ENCODE results near the gene ZBTB20. TPM values are rescaled to one million over a fixed set of nuclear protein-coding genes. Genes with fewer than 3 reads are reported as not detected.

ZBTB20 gene
- total RNA-seq, 2 donors from 2014 or later: 111 to 189 TPM

GRCh38 chr3:114490829-114491228, 656.3 kb downstream of the ZBTB20 start:
- intact Hi-C loops (cut with DNase I): no loop called here
- H3K4me3 ChIP-seq: no peak overlapping the region
- DNase-seq (ENCODE audit: low spot score): no peak
- TF ChIP-seq POLR2AphosphoS5 (IDR thresholded peaks at IDR 0.05) (no peak), POLR2A (IDR thresholded peaks at IDR 0.05) (no peak), CTCF (IDR thresholded peaks at IDR 0.05) (no peak)
- 97% methylated on average over 1 of the region's 1 CpG for WGBS
- H3K27ac ChIP-seq: no peak overlapping the region
- no peaks in the 10 kb centered on the region for H3K9me3 ChIP-seq
- no peaks in the 10 kb centered on the region for H3K27me3 ChIP-seq (replicated peaks; ENCODE audit: insufficient read depth)
- no peaks in the 10 kb centered on the region for H3K4me1 ChIP-seq (replicated peaks)
- H3K36me3 ChIP-seq: no peaks in the 10 kb centered on the region

- Histone ChIP-seq H3K27ac (no peak overlapping the region), H3K27me3 (replicated peaks; ENCODE audit: insufficient read depth) (no peaks in the 10 kb centered on the region), H3K36me3 (no peaks in the 10 kb centered on the region), H3K4me1 (replicated peaks) (peaks cover 4% of the 10 kb centered on the region), H3K9me3 (no peaks in the 10 kb centered on the region), H3K4me3 (no peak overlapping the region)
- 91% methylated on average over 8 of the region's 8 CpGs for WGBS
- intact Hi-C loops (cut with DNase I): no loop called here
- no peak for DNase-seq (ENCODE audit: low spot score)
- TF ChIP-seq CTCF (IDR thresholded peaks at IDR 0.05) (no peak), POLR2A (IDR thresholded peaks at IDR 0.05) (no peak), POLR2AphosphoS5 (IDR thresholded peaks at IDR 0.05) (no peak)
Measured at GRCh38 chr3:114487502-114487901, 659.6 kb downstream of the ZBTB20 start.

DNA sequence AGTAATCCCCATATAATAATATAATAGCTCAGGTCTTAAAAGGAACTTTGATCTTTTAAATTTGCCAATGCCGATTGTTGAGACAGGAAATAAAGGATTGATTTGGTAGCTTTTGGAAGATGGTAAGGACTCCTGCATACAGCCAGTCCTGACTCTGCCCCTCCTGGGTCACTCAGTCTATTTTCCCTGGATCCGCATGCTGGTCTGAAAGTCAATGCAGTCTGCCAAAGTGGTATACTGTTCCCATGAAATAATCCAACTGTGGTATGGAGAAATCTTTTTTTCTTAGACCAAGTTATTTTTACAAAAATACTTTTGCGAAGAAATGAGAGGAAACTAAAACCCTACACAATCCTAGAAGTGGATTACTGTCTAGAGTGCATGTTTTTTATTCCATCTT, 662.2 kb downstream of the ZBTB20 start:
- no peak for DNase-seq (ENCODE audit: low spot score)
- no peak overlapping the region for H3K4me3 ChIP-seq
- H3K27ac ChIP-seq: no peak overlapping the region
- no peaks in the 10 kb centered on the region for H3K9me3 ChIP-seq
- TF ChIP-seq CTCF (IDR thresholded peaks at IDR 0.05) (no peak), POLR2A (IDR thresholded peaks at IDR 0.05) (no peak), POLR2AphosphoS5 (IDR thresholded peaks at IDR 0.05) (no peak)
- H3K27me3 ChIP-seq (replicated peaks; ENCODE audit: insufficient read depth): no peaks in the 10 kb centered on the region
- 50% methylated on average over 3 of the region's 3 CpGs for WGBS
- intact Hi-C loops (cut with DNase I): no loop called here
- H3K36me3 ChIP-seq: no peaks in the 10 kb centered on the region
- peaks cover 4% of the 10 kb centered on the region for H3K4me1 ChIP-seq (replicated peaks)

DNA sequence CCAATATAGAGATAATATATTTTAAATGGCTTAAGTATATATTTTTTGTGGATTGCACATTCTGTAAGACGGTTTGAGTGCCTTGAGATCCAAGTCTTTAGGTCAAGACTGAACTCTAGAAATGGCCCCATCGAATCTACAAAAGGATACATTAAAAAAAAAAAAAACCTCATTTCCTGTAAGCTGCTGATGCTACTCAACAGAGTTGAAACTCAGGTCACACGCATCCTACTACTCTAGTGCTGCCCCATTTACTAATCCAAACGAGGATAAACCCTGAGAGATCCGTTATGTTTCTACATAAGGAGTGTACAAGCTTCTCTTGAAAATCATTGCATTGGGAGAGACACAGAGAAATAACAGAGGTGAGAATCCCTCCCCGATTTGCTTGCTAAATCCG, 666.0 kb downstream of the ZBTB20 start:
- H3K4me1 ChIP-seq (replicated peaks): peaks cover 4% of the 10 kb centered on the region
- no peak overlapping the region for H3K27ac ChIP-seq
- WGBS: 93% methylated on average over 7 of the region's 7 CpGs
- TF ChIP-seq POLR2A (IDR thresholded peaks at IDR 0.05) (no peak), POLR2AphosphoS5 (IDR thresholded peaks at IDR 0.05) (no peak), CTCF (IDR thresholded peaks at IDR 0.05) (no peak)
- no peaks in the 10 kb centered on the region for H3K9me3 ChIP-seq
- no peaks in the 10 kb centered on the region for H3K27me3 ChIP-seq (replicated peaks; ENCODE audit: insufficient read depth)
- intact Hi-C loops (cut with DNase I): no loop called here
- no peak overlapping the region for H3K4me3 ChIP-seq
- no peak for DNase-seq (ENCODE audit: low spot score)
- H3K36me3 ChIP-seq: no peaks in the 10 kb centered on the region

GRCh38 chr3:114480442-114480841, 666.6 kb downstream of the ZBTB20 start:
- no peaks in the 10 kb centered on the region for H3K27me3 ChIP-seq (replicated peaks; ENCODE audit: insufficient read depth)
- intact Hi-C loops (cut with DNase I): no loop called here
- H3K4me3 ChIP-seq: no peak overlapping the region
- H3K27ac ChIP-seq: no peak overlapping the region
- 52% methylated on average over 3 of the region's 3 CpGs for WGBS
- H3K4me1 ChIP-seq (replicated peaks): peaks cover 4% of the 10 kb centered on the region
- H3K9me3 ChIP-seq: no peaks in the 10 kb centered on the region
- DNase-seq (ENCODE audit: low spot score): no peak
- TF ChIP-seq POLR2AphosphoS5 (IDR thresholded peaks at IDR 0.05): no peak
- TF ChIP-seq POLR2A (IDR thresholded peaks at IDR 0.05): no peak
- no peak for TF ChIP-seq CTCF (IDR thresholded peaks at IDR 0.05)
- H3K36me3 ChIP-seq: no peaks in the 10 kb centered on the region
